GM18861 (cell line): Measurements from ENCODE around the gene TTC29.
A peak's percentile ranks its signal among the peaks of the same experiment; 100 is the strongest.

Experiments used
- ATAC-seq: cut with Tn5 transposase; IDR thresholded peaks from one replicate; pipeline ENCODE4 v1.9.1; 2021; ENCODE audit not compliant: unreplicated experiment

Gene TTC29, protein sequence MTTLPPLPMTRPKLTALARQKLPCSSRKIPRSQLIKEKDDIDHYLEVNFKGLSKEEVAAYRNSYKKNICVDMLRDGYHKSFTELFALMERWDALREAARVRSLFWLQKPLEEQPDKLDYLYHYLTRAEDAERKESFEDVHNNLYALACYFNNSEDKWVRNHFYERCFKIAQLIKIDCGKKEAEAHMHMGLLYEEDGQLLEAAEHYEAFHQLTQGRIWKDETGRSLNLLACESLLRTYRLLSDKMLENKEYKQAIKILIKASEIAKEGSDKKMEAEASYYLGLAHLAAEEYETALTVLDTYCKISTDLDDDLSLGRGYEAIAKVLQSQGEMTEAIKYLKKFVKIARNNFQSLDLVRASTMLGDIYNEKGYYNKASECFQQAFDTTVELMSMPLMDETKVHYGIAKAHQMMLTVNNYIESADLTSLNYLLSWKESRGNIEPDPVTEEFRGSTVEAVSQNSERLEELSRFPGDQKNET

GRCh38 chr4:146945556-146946374, at the start of gene TTC29:
Gene TTC29, minus strand, starts transcription at chr4:146945864. Its CDS starts 5,969 bp downstream, at chr4:146939895.
- peak; percentile 99 for ATAC-seq

DNA sequence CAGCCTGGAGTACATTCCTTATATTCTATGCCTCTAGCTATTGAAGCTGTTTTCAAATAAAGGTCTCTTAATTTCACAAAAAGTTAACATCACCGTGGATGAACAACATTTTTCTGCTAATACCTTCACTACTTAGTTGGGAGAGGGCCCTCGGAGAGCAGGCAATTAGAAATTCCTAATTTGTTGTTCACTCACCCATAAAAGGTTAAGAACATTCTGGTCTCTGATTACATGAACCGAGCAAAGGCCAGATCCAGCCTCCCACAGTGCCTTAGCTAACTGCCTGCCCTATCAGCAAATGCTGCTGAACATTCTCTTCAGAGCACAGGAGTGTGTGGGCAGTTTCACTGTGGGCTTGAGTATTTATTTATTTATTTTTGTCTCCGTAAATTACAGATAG, 36.0 kb upstream of the TTC29 start:
- no peak for ATAC-seq

DNA sequence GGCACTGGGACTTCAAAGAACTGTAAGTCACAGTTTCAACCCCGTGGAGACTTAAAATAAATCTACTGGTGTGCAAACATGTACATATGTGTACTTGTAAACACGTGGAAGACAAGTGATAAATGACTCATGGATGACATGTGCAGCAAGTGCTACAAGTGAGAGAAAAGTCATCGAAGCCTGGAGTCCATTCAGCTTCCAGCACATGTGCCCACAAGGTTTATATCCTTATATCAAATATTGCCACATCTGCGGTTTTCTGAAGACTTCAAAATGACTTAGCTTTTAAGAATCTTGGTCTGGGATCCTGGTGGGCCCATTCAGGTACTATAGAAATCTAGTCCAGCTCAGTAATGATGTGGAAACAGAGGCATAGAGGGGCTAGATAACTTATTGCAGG, 33.0 kb upstream of the TTC29 start:
- no peak for ATAC-seq

- ATAC-seq: no peak
Observed at GRCh38 chr4:146976145-146976544, 30.5 kb upstream of the TTC29 start.

DNA sequence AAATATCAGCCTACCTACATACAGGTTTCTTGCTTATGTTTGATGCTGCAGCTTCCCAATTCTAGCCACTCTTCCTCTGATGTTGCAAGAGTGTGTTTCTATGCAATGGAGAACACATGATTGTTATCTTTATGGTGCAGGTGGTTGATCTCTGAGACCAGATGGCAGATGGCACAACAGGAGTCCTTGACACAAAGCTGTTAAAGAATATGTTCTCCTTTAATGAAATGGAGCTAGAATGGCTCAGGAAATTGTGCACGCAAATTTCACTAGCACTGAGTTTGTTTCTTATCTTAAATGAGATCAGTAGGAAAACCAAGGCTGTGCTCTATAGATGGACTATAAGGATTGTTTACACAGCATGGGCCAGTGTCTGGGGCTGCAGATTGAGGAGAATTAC, 29.9 kb upstream of the TTC29 start:
- ATAC-seq: no peak

DNA sequence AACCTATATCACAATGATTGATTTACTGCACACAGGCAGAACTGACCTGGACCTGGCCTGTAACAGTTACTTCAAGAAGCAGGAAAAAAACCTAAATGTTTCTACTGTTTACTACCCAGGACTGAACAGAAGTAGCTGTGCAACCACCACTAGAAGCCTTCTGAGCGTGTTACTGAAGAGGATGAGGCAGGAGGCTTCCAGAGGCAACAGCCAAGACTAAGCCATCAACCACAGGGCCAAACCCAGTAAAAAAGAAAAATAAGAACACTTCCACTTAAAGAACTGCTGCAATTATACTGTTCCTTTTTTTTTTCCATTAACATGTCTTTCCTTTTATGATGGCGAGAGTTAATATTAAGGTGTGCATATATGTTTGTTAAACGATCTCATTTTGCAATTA, 29.4 kb upstream of the TTC29 start:
- no peak for ATAC-seq

- no peak for ATAC-seq
Observed at GRCh38 chr4:146972036-146972435, 26.4 kb upstream of the TTC29 start.

- ATAC-seq: no peak
Observed at GRCh38 chr4:146969126-146969525, 23.5 kb upstream of the TTC29 start.

DNA sequence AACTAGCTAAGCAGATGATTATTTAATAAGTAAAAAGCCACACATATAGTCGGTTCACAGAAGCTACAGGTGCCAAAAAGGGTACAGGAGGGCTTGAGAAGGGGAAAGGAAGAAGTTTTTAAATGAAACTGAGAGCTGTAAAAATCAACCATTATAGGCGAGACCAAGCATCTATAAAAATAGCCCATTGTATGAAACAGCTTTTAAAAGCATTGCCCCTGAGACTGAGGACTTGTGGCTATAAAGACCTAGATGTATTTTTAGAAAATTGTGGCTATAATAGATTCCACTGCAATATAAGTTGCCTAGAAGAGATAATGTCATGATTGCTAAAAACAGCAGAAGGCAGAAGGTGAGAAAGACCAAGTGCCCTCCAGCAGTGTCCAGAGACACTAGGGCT, 15.0 kb upstream of the TTC29 start:
- no peak for ATAC-seq

DNA sequence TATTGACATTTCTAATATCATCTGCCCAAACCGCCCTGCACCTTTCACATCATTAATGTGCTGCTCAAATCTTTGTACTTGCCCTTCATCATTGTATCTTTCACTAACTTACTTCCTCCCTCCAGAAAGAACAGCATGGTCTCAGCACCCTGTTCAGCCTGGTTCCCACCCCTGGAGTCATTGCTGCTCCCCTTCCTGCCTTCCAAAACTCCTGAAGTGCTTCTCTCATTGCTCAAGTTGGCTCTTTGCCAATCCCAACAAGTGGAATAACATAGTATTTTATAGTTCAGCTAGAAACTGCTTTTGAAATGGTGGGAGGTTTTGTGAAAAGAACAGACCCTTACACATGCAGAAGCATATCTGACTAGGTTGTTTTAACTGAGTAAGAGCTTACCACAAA, 14.0 kb upstream of the TTC29 start:
- no peak for ATAC-seq

DNA sequence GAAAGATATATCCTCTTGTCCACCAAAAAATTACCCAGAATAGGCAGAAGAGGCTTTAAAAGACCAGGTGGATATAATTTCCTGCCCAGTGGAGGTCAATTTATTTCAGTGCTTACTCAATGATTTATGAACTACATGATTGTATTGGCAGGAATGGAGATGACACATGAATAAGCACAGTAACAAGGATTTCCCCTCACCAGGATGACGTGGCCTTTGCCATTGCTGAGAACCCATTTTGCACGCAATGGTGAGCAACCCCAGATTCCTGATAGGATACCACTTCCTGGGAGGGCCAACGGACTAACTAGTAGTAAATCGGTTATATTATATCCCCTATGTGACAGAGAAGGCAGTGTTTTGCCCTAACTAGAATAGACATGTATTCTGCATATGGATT, 11.6 kb upstream of the TTC29 start:
- no peak for ATAC-seq

- ATAC-seq: no peak
Observed at GRCh38 chr4:146952896-146953295, 7.2 kb upstream of the TTC29 start.

DNA sequence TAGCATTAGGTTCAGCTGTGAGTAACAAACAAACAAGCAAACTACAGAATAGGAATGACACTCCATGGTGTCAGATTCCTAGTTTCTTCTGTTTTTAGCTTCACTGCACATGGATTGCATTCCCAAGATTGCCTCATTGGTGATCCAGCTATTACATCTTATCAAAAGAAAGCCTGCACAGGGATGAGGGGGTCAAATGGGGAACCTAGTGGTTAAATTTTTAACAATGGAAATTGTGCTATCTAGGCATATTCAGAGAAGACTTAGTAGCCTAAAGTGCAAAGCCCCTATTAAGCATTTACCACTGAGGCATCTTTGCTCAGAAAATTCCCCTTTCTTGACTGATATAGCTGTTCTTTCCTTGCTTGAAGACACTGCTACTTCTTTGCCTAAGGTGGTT, 3.9 kb upstream of the TTC29 start:
- ATAC-seq: no peak

- no peak for ATAC-seq
Observed at GRCh38 chr4:146943691-146944375, 1.8 kb downstream of the TTC29 start.

DNA sequence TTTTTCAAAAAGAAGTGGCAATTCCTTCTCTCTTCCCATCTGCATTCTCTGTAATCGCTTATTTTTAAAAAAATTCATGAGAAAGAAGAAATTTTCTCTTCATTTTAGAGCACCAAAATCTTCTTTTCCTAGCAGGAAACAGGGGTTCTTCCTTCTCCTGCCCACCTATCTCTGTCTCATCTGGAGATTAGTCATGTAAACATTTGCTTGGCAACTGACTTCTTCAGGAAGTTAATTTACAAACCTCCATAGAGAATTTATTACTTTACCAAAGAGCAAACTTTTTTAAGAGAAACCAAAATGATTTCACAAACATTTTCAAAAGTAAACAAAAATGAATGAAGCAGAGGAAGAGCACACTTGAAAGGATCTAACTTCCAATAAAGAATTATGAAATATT, 13.5 kb downstream of the TTC29 start:
- ATAC-seq: no peak

DNA sequence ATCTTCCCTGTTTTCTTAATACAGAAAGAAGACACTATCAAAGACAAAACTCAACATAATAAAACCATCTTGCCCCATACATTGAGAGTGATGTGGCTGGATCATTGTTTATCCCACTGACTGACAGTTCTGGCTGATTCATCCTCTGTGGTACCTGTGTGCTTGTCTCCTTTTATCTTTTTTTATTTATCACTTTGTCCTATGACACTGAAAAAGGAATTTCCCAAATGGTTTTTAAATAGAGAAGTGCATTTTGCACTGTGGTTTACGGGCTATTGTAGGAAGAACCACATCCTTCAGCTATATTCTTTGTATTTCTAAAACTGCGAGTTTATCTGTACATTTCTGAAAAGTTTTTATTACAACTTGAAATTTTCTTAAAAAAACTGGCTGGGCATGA, 15.0 kb downstream of the TTC29 start:
- no peak for ATAC-seq

GRCh38 chr4:146927695-146928094, 18.0 kb downstream of the TTC29 start:
- no peak for ATAC-seq

GRCh38 chr4:146916479-146917076, 29.1 kb downstream of the TTC29 start:
- ATAC-seq: peak; percentile 48

DNA sequence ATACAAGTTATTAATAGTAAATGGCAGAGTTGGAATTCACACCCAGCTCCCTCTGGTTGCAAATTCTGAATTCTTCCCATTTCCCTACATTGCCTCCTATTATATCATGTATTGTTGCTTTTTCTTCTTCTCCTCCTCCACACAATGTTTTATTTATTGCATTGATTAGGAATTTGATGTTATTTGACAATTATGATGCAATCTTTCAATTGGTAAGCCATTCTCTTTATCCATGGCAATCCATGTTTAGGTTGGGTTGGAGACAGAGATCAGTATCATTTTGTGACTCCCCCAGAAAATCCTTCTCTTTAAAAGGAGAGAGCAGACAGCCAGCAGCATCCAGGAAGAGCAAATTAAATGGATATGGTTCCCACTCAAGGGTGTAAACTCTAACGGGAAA, 30.5 kb downstream of the TTC29 start:
- ATAC-seq: no peak

GRCh38 chr4:146900295-146900694, 45.4 kb downstream of the TTC29 start:
- ATAC-seq: no peak

DNA sequence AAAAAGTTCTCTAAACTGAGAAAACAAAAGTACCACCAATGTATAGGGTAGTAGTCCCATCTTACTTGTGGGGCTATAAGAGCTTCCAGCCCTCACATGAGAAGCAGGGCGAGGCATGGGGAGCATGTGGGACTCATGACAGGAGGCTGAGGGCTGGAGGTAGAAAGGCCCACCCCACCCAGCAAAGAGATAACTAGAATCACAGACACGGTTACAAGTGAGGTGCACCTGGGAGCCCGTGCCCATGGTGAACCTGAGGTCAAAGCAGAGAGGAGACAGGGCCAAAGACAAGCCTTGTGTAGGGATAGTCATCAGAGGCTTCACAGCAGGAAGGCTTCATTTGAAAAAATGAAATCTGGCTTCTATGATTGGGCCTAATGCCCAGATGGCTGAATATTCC, 55.4 kb downstream of the TTC29 start:
- no peak for ATAC-seq
